ENCODE data around the gene PSG2.
"Not testable (repeated sequence)": the region's sequence is repeated elsewhere in the genome, so short reads cannot be mapped to it uniquely, and the experiment has no call there.

Gene PSG2

GRCh38 chr19:43082601-43083000 is at the start of gene PSG2:
Gene PSG2 (minus strand): TSS chr19:43082701. CDS start chr19:43082569, 132 bp downstream.
- H3K27ac ChIP-seq = not testable (repeated sequence)

- H3K27ac ChIP-seq = not testable (repeated sequence)
These were observed 48.9 kb upstream of the PSG2 start for GRCh38 chr19:43131281-43131842.

GRCh38 chr19:43129197-43129596 is 46.7 kb upstream of the PSG2 start:
- H3K27ac ChIP-seq = not testable (repeated sequence)

GRCh38 chr19:43127336-43127735 is 44.8 kb upstream of the PSG2 start:
- H3K27ac ChIP-seq = not testable (repeated sequence)

GRCh38 chr19:43126720-43127119 is 44.2 kb upstream of the PSG2 start:
- TF ChIP-seq ZFX (IDR thresholded peaks at IDR 0.05; ENCODE audit: borderline replicate concordance) (no peak), CTCF (IDR thresholded peaks at IDR 0.05) (no peak)
- H3K27ac ChIP-seq = no peak overlapping the region

GRCh38 chr19:43124360-43124759 is 41.9 kb upstream of the PSG2 start:
- TF ChIP-seq CTCF (IDR thresholded peaks at IDR 0.05) = no peak
- no peak overlapping the region for H3K27ac ChIP-seq

GRCh38 chr19:43120433-43121026 is 38.0 kb upstream of the PSG2 start:
- not testable (repeated sequence) for H3K27ac ChIP-seq

GRCh38 chr19:43119526-43119925 is 37.0 kb upstream of the PSG2 start:
- H3K27ac ChIP-seq = not testable (repeated sequence)

GRCh38 chr19:43116421-43116820 is 33.9 kb upstream of the PSG2 start:
- not testable (repeated sequence) for H3K27ac ChIP-seq

- not testable (repeated sequence) for H3K27ac ChIP-seq
These were observed 33.0 kb upstream of the PSG2 start for GRCh38 chr19:43115548-43115947.

GRCh38 chr19:43115064-43115463 is 32.6 kb upstream of the PSG2 start:
- H3K27ac ChIP-seq = not testable (repeated sequence)

GRCh38 chr19:43114626-43115025 is 32.1 kb upstream of the PSG2 start:
- not testable (repeated sequence) for H3K27ac ChIP-seq

GRCh38 chr19:43107401-43107800 is 24.9 kb upstream of the PSG2 start:
- H3K27ac ChIP-seq = not testable (repeated sequence)

- no peak for TF ChIP-seq ZFX (IDR thresholded peaks at IDR 0.05; ENCODE audit: borderline replicate concordance)
- TF ChIP-seq CTCF (IDR thresholded peaks at IDR 0.05) = no peak
- H3K27ac ChIP-seq = no peak overlapping the region
These were observed 23.0 kb upstream of the PSG2 start for GRCh38 chr19:43105496-43105895.

- H3K27ac ChIP-seq = not testable (repeated sequence)
These were observed 21.8 kb upstream of the PSG2 start for GRCh38 chr19:43104215-43104850.
